PFSK-1 (cell line): ENCODE results near the gene TK1.

Source experiments
- POLR2AphosphoS5 ChIP-seq: IDR thresholded peaks from 2 replicates; pipeline ENCODE4 v1.6.1; 2012; ENCODE audit warnings: low read depth, mild to moderate bottlenecking, control low read depth, low read length, moderate library complexity
- REST ChIP-seq, 2 experiments: IDR thresholded peaks; 2 replicates each; pipeline versions ENCODE4 v1.6.1 to v1.8.0; 2011 to 2012; ENCODE audit warnings: low read depth in 2 of 2, low read length in 2 of 2, control low read depth in 1 of 2, inconsistent platforms in 1 of 2, mild to moderate bottlenecking in 1 of 2, moderate library complexity in 1 of 2; ENCODE audit not compliant: insufficient read depth in 1 of 2

GRCh38 chr17:78163881-78164747 is 22.7 kb downstream of the TK1 start:
- TF ChIP-seq REST (IDR thresholded peaks at IDR 0.05; ENCODE audit: insufficient read depth in 1 of 2, low read depth in 2 of 2, low read length in 2 of 2) (no peak), POLR2AphosphoS5 (no peak)
